IMR-90 (cell line): ENCODE results near the gene GCN1. TPM values are rescaled to one million over a fixed set of nuclear protein-coding genes. Genes with fewer than 3 reads are reported as not detected.

Source experiments
- ATAC-seq: fragments of 200-7000 bp; cut with Tn5 transposase; 2 replicates; pipeline ENCODE4 v1.9.1; 2020; ENCODE audit warnings: low read depth, mild to moderate bottlenecking, moderate library complexity
- BruUV-seq: library from RNA; stranded (reverse); fragments of 400-500 nt; replicated peaks from 2 replicates; lab custom pipeline; 2021; lab: Mats Ljungman, UMichigan
- CTCF ChIA-PET: fragments of 300-600 bp; formaldehyde crosslinking; extraction: SDS; loops from one replicate; lab custom pipeline; 2021; ENCODE audit warnings: antibody characterized with exemption; lab: Yijun Ruan, JAX
- POLR2A ChIA-PET: fragments of 300-600 bp; sonication (Branson Sonifier 250); formaldehyde crosslinking; loops from one replicate; lab custom pipeline; 2022; ENCODE audit warnings: antibody characterized with exemption; ENCODE audit not compliant: unreplicated experiment; lab: Charles Lee
- DNase-seq: peaks from one replicate; pipeline ENCODE4 v3.0.0; 2013
- H2AFZ ChIP-seq: replicated peaks from 2 replicates; pipeline ENCODE3; 2013; ENCODE audit warnings: low read length, mild to moderate bottlenecking; ENCODE audit not compliant: poor library complexity
- H2AK5ac ChIP-seq: 2 replicates; pipeline ENCODE4 v1.6.1; 2013; ENCODE audit warnings: low read depth, low read length, inconsistent platforms
- H2AK9ac ChIP-seq: replicated peaks from 2 replicates; pipeline ENCODE3; 2013; ENCODE audit warnings: mild to moderate bottlenecking, low read depth, low read length, moderate library complexity; ENCODE audit not compliant: poor library complexity
- H2BK120ac ChIP-seq: 2 replicates; pipeline ENCODE4 v1.6.1; 2013; ENCODE audit warnings: low read depth, low read length, inconsistent platforms
- H2BK15ac ChIP-seq: 3 replicates; pipeline ENCODE4 v1.6.1; 2013; ENCODE audit warnings: low read depth, low read length, inconsistent platforms
- H2BK20ac ChIP-seq: 2 replicates; pipeline ENCODE4 v1.6.1; 2013; ENCODE audit warnings: low read depth, mild to moderate bottlenecking, inconsistent platforms, low read length, moderate library complexity
- H2BK5ac ChIP-seq: 2 replicates; pipeline ENCODE4 v1.6.1; 2013; ENCODE audit warnings: mild to moderate bottlenecking, low read depth, low read length, inconsistent platforms; ENCODE audit not compliant: poor library complexity, severe bottlenecking
- H3K14ac ChIP-seq: replicated peaks from 2 replicates; pipeline ENCODE4 v1.6.1; 2013; ENCODE audit warnings: low read depth, low read length, inconsistent platforms
- H3K18ac ChIP-seq: 2 replicates; pipeline ENCODE4 v1.6.1; 2013; ENCODE audit warnings: low read depth, low read length, control low read depth
- H3K23ac ChIP-seq: 2 replicates; pipeline ENCODE4 v1.6.1; 2013; ENCODE audit warnings: low read depth, low read length, inconsistent platforms
- H3K27ac ChIP-seq: 2 replicates; pipeline ENCODE4 v1.5.1; 2013; ENCODE audit warnings: mild to moderate bottlenecking, control low read depth, low read length; ENCODE audit not compliant: insufficient read depth
- H3K27me3 ChIP-seq: 2 replicates; pipeline ENCODE4 v1.6.1; 2013; ENCODE audit warnings: low read length; ENCODE audit not compliant: control insufficient read depth, insufficient read depth
- H3K36me3 ChIP-seq: 2 replicates; pipeline ENCODE4 v1.6.1; 2013; ENCODE audit warnings: low read length, mixed read lengths; ENCODE audit not compliant: control insufficient read depth, insufficient read depth
- H3K4ac ChIP-seq: 2 replicates; pipeline ENCODE4 v1.6.1; 2013; ENCODE audit warnings: low read depth, low read length, inconsistent platforms
- H3K4me1 ChIP-seq: 2 replicates; pipeline ENCODE4 v1.6.1; 2013; ENCODE audit warnings: low read length, mixed read lengths; ENCODE audit not compliant: control insufficient read depth, insufficient read depth
- H3K4me2 ChIP-seq: 2 replicates; pipeline ENCODE4 v1.6.1; 2013; ENCODE audit warnings: low read depth, mild to moderate bottlenecking, control low read depth, low read length, moderate library complexity
- H3K4me3 ChIP-seq: 2 replicates; pipeline ENCODE4 v1.5.1; 2013; ENCODE audit warnings: low read depth, mild to moderate bottlenecking, control low read depth, low read length, moderate library complexity; ENCODE audit not compliant: insufficient read depth
- H3K56ac ChIP-seq: 2 replicates; pipeline ENCODE4 v1.6.1; 2013; ENCODE audit warnings: low read length, inconsistent platforms; ENCODE audit not compliant: insufficient read depth; ENCODE audit errors: extremely low read depth
- H3K79me1 ChIP-seq, 2 experiments: 2 replicates each; pipeline ENCODE4 v1.6.1; 2013; ENCODE audit warnings: low read length in 2 of 2, inconsistent platforms in 1 of 2, low read depth in 1 of 2
- H3K9ac ChIP-seq: 2 replicates; pipeline ENCODE4 v1.6.1; 2013; ENCODE audit warnings: low read depth, low read length, control low read depth
- H3K9me1 ChIP-seq: 2 replicates; pipeline ENCODE4 v1.6.1; 2013; ENCODE audit warnings: low read length, inconsistent platforms; ENCODE audit not compliant: insufficient read depth
- H3K9me3 ChIP-seq: 2 replicates; pipeline ENCODE4 v1.6.1; 2013; ENCODE audit warnings: low read length; ENCODE audit not compliant: control insufficient read depth, insufficient read depth
- H4K20me1 ChIP-seq: 2 replicates; pipeline ENCODE4 v1.6.1; 2013; ENCODE audit warnings: low read length, inconsistent platforms; ENCODE audit not compliant: insufficient read depth
- H4K5ac ChIP-seq: 2 replicates; pipeline ENCODE4 v1.6.1; 2013; ENCODE audit warnings: mild to moderate bottlenecking, low read depth, low read length, control low read depth
- H4K8ac ChIP-seq, 2 experiments: 2 replicates each; pipeline ENCODE4 v1.6.1; 2013; ENCODE audit warnings: low read depth in 2 of 2, low read length in 2 of 2, control low read depth in 1 of 2, inconsistent platforms in 1 of 2
- H4K91ac ChIP-seq: 2 replicates; pipeline ENCODE4 v1.6.1; 2013; ENCODE audit warnings: low read depth, low read length, inconsistent platforms; ENCODE audit not compliant: insufficient read depth
- BHLHE40 ChIP-seq: fragments of 150-350 bp; IDR thresholded peaks from 2 replicates; pipeline ENCODE4 v1.6.1; 2016; ENCODE audit warnings: mild to moderate bottlenecking, low read depth, low read length
- CEBPB ChIP-seq: IDR thresholded peaks from 2 replicates; pipeline ENCODE4 v1.6.1; 2012; ENCODE audit warnings: low read depth, low read length, improper control_type of control experiment
- CHD1 ChIP-seq: IDR thresholded peaks from 2 replicates; pipeline ENCODE4 v1.6.1; 2012; ENCODE audit warnings: low read depth, low read length, improper control_type of control experiment
- FOS ChIP-seq: fragments of 150-350 bp; IDR thresholded peaks from 2 replicates; pipeline ENCODE4 v1.6.1; 2016; ENCODE audit warnings: low read depth, low read length
- MAFK ChIP-seq: IDR thresholded peaks from 2 replicates; pipeline ENCODE4 v1.6.1; 2012; ENCODE audit warnings: low read depth, low read length, improper control_type of control experiment
- MXI1 ChIP-seq: IDR thresholded peaks from 2 replicates; pipeline ENCODE4 v1.6.1; 2012; ENCODE audit warnings: low read depth, mild to moderate bottlenecking, low read length, moderate library complexity, borderline replicate concordance
- NFE2L2 ChIP-seq: fragments of 150-350 bp; IDR thresholded peaks from 2 replicates; pipeline ENCODE4 v1.6.1; 2016; ENCODE audit warnings: low read depth, mild to moderate bottlenecking, low read length
- POLR2A ChIP-seq: IDR thresholded peaks from 2 replicates; pipeline ENCODE4 v1.6.1; 2012; ENCODE audit warnings: mild to moderate bottlenecking, low read depth, low read length
- RAD21 ChIP-seq: IDR thresholded peaks from 2 replicates; pipeline ENCODE4 v1.6.1; 2012; ENCODE audit warnings: low read length, improper control_type of control experiment
- RFX5 ChIP-seq: IDR thresholded peaks from 2 replicates; pipeline ENCODE4 v1.8.0; 2012; ENCODE audit warnings: low read depth, mild to moderate bottlenecking, low read length, moderate library complexity
- SMC3 ChIP-seq: fragments of 150-350 bp; IDR thresholded peaks from 2 replicates; pipeline ENCODE4 v1.6.1; 2016; ENCODE audit warnings: low read depth, mild to moderate bottlenecking, antibody characterized with exemption, low read length, moderate library complexity
- USF2 ChIP-seq: fragments of 150-350 bp; IDR thresholded peaks from 2 replicates; pipeline ENCODE4 v1.6.1; 2017; ENCODE audit warnings: mild to moderate bottlenecking, antibody characterized with exemption, low read length, low read depth
- WGBS, 2 experiments: methylation state at CpG; one replicate each; pipeline versions ENCODE4 v1.1.5 to v1.1.7; 2013; ENCODE audit warnings: missing lambda C conversion rate in 2 of 2; ENCODE audit not compliant: insufficient read length in 1 of 2; ENCODE audit errors: extremely low coverage in 2 of 2; 5-methylcytosine and 5-hydroxymethylcytosine counted together
- dilution Hi-C: fragments of 300-500 bp; cut with HindIII; formaldehyde crosslinking; loops from one replicate; pipeline ENCODE4 v1.14.3; 2018; ENCODE audit warnings: low sequenced_read_pairs; ENCODE audit not compliant: unreplicated experiment
- in situ Hi-C: fragments of 300-500 bp; cut with MboI; formaldehyde crosslinking; loops from 3 replicates; pipeline ENCODE4 v1.14.3; 2019; ENCODE audit warnings: low sequenced_read_pairs, inconsistent platforms, mixed read lengths
- intact Hi-C: fragments of 100-400 bp; cut with micrococcal nuclease; formaldehyde crosslinking; loops from 2 replicates; pipeline ENCODE4 v1.10.0; 2022
- polyA plus RNA-seq, 3 experiments: library from polyadenylated mRNA; depleted of rRNA; stranded (reverse); fragments of >200 nt; gene quantifications; 2 replicates each; pipeline ENCODE4 v1.2.3, GENCODE V29; 2012; ENCODE audit warnings: low replicate concordance in 1 of 3
- total RNA-seq: library from RNA; depleted of rRNA; stranded (reverse); fragments of >200 nt; gene quantifications from 2 replicates; pipeline ENCODE4 v1.2.3, GENCODE V29; 2012

Gene GCN1
- total and polyA plus RNA-seq, 2 of the 4 experiments (the other 2 are of a cell fraction) = 57.8 to 77.6 TPM

- Histone ChIP-seq H3K4me2 (no peak overlapping the region), H3K9ac (no peak overlapping the region), H2BK20ac (no peak overlapping the region), H2AFZ (no peak overlapping the region), H2AK5ac (peak overlapping the region; percentile 39; the same call in 1 of the 2 replicates), H4K20me1 (peaks cover 20% of the 10 kb centered on the region), H3K79me1 (peaks cover 10 to 41% of the 10 kb centered on the region in 2 experiments), H3K4me3 (no peak overlapping the region), H3K4ac (no peak overlapping the region; the same call in 1 of the 2 replicates), H2AK9ac (no peak overlapping the region), H3K18ac (no peak overlapping the region), H3K23ac (no peak overlapping the region), H3K36me3 (peaks cover 12% of the 10 kb centered on the region), H4K91ac (0 out of 2 replicates have a peak overlapping the region, but pooled peaks have one; percentile 24), H4K8ac (no peak overlapping the region), H3K9me3 (no peaks in the 10 kb centered on the region), H2BK5ac (no peak overlapping the region), H3K4me1 (peaks cover 16% of the 10 kb centered on the region), H3K27ac (no peak overlapping the region), H3K27me3 (no peaks in the 10 kb centered on the region), H3K14ac (no peak overlapping the region), H2BK15ac (no peak overlapping the region), H4K5ac (no peak overlapping the region; the same call in 1 of the 2 replicates), H3K9me1 (peaks cover 25% of the 10 kb centered on the region), H2BK120ac (peak overlapping the region; percentile 22; the same call in 1 of the 2 replicates), H3K56ac (no peak overlapping the region)
- no peak for ATAC-seq
- POLR2A ChIA-PET = no interaction called here
- dilution Hi-C loops = no loop called here
- no CpG with 5 or more reads among the region's 4 CpGs for whole genome bisulfite sequencing, 2 experiments
- in situ Hi-C loops = loop anchor here (25.0 kb wide), 1 partner anchor 1760 kb away; the partner anchor contains the start of gene TAOK3
- peak; percentile 13 for DNase-seq
- BruUV-seq = no TSS peak
- TF ChIP-seq MXI1 = no peak
- TF ChIP-seq RAD21 = no peak
- no peak for TF ChIP-seq SMC3
- TF ChIP-seq NFE2L2 = no peak
- TF ChIP-seq CHD1 = no peak
- no peak for TF ChIP-seq FOS
- no peak for TF ChIP-seq RFX5
- TF ChIP-seq CEBPB = no peak
- no peak for TF ChIP-seq BHLHE40
- TF ChIP-seq MAFK = no peak
- TF ChIP-seq POLR2A = no peak
- TF ChIP-seq USF2 = no peak
- intact Hi-C loops = no loop called here
- CTCF ChIA-PET = no interaction called here
These were observed 72.7 kb downstream of the GCN1 start for GRCh38 chr12:120121766-120122293.
